IMR-90 (cell line): Measurements from ENCODE around the gene CENPF. TPM values are rescaled to one million over a fixed set of nuclear protein-coding genes. Genes with fewer than 3 reads are reported as not detected.

Source experiments
- ATAC-seq: fragments of 200-7000 bp; cut with Tn5 transposase; 2 replicates; pipeline ENCODE4 v1.9.1; 2020; ENCODE audit warnings: low read depth, mild to moderate bottlenecking, moderate library complexity
- BruUV-seq: library from RNA; stranded (reverse); fragments of 400-500 nt; replicated peaks from 2 replicates; lab custom pipeline; 2021; lab: Mats Ljungman, UMichigan
- CTCF ChIA-PET: fragments of 300-600 bp; formaldehyde crosslinking; extraction: SDS; loops from one replicate; lab custom pipeline; 2021; ENCODE audit warnings: antibody characterized with exemption; lab: Yijun Ruan, JAX
- POLR2A ChIA-PET: fragments of 300-600 bp; sonication (Branson Sonifier 250); formaldehyde crosslinking; loops from one replicate; lab custom pipeline; 2022; ENCODE audit warnings: antibody characterized with exemption; ENCODE audit not compliant: unreplicated experiment; lab: Charles Lee
- DNase-seq: peaks from one replicate; pipeline ENCODE4 v3.0.0; 2013
- H2AFZ ChIP-seq: replicated peaks from 2 replicates; pipeline ENCODE3; 2013; ENCODE audit warnings: low read length, mild to moderate bottlenecking; ENCODE audit not compliant: poor library complexity
- H2AK5ac ChIP-seq: 2 replicates; pipeline ENCODE4 v1.6.1; 2013; ENCODE audit warnings: low read depth, low read length, inconsistent platforms
- H2AK9ac ChIP-seq: replicated peaks from 2 replicates; pipeline ENCODE3; 2013; ENCODE audit warnings: mild to moderate bottlenecking, low read depth, low read length, moderate library complexity; ENCODE audit not compliant: poor library complexity
- H2BK120ac ChIP-seq: 2 replicates; pipeline ENCODE4 v1.6.1; 2013; ENCODE audit warnings: low read depth, low read length, inconsistent platforms
- H2BK15ac ChIP-seq: 3 replicates; pipeline ENCODE4 v1.6.1; 2013; ENCODE audit warnings: low read depth, low read length, inconsistent platforms
- H2BK20ac ChIP-seq: 2 replicates; pipeline ENCODE4 v1.6.1; 2013; ENCODE audit warnings: low read depth, mild to moderate bottlenecking, inconsistent platforms, low read length, moderate library complexity
- H2BK5ac ChIP-seq: 2 replicates; pipeline ENCODE4 v1.6.1; 2013; ENCODE audit warnings: mild to moderate bottlenecking, low read depth, low read length, inconsistent platforms; ENCODE audit not compliant: poor library complexity, severe bottlenecking
- H3K14ac ChIP-seq: replicated peaks from 2 replicates; pipeline ENCODE4 v1.6.1; 2013; ENCODE audit warnings: low read depth, low read length, inconsistent platforms
- H3K18ac ChIP-seq: 2 replicates; pipeline ENCODE4 v1.6.1; 2013; ENCODE audit warnings: low read depth, low read length, control low read depth
- H3K23ac ChIP-seq: 2 replicates; pipeline ENCODE4 v1.6.1; 2013; ENCODE audit warnings: low read depth, low read length, inconsistent platforms
- H3K27ac ChIP-seq: 2 replicates; pipeline ENCODE4 v1.5.1; 2013; ENCODE audit warnings: mild to moderate bottlenecking, control low read depth, low read length; ENCODE audit not compliant: insufficient read depth
- H3K27me3 ChIP-seq: 2 replicates; pipeline ENCODE4 v1.6.1; 2013; ENCODE audit warnings: low read length; ENCODE audit not compliant: control insufficient read depth, insufficient read depth
- H3K36me3 ChIP-seq: 2 replicates; pipeline ENCODE4 v1.6.1; 2013; ENCODE audit warnings: low read length, mixed read lengths; ENCODE audit not compliant: control insufficient read depth, insufficient read depth
- H3K4ac ChIP-seq: 2 replicates; pipeline ENCODE4 v1.6.1; 2013; ENCODE audit warnings: low read depth, low read length, inconsistent platforms
- H3K4me1 ChIP-seq: 2 replicates; pipeline ENCODE4 v1.6.1; 2013; ENCODE audit warnings: low read length, mixed read lengths; ENCODE audit not compliant: control insufficient read depth, insufficient read depth
- H3K4me2 ChIP-seq: 2 replicates; pipeline ENCODE4 v1.6.1; 2013; ENCODE audit warnings: low read depth, mild to moderate bottlenecking, control low read depth, low read length, moderate library complexity
- H3K4me3 ChIP-seq: 2 replicates; pipeline ENCODE4 v1.5.1; 2013; ENCODE audit warnings: low read depth, mild to moderate bottlenecking, control low read depth, low read length, moderate library complexity; ENCODE audit not compliant: insufficient read depth
- H3K56ac ChIP-seq: 2 replicates; pipeline ENCODE4 v1.6.1; 2013; ENCODE audit warnings: low read length, inconsistent platforms; ENCODE audit not compliant: insufficient read depth; ENCODE audit errors: extremely low read depth
- H3K79me1 ChIP-seq, 2 experiments: 2 replicates each; pipeline ENCODE4 v1.6.1; 2013; ENCODE audit warnings: low read length in 2 of 2, inconsistent platforms in 1 of 2, low read depth in 1 of 2
- H3K9ac ChIP-seq: 2 replicates; pipeline ENCODE4 v1.6.1; 2013; ENCODE audit warnings: low read depth, low read length, control low read depth
- H3K9me1 ChIP-seq: 2 replicates; pipeline ENCODE4 v1.6.1; 2013; ENCODE audit warnings: low read length, inconsistent platforms; ENCODE audit not compliant: insufficient read depth
- H3K9me3 ChIP-seq: 2 replicates; pipeline ENCODE4 v1.6.1; 2013; ENCODE audit warnings: low read length; ENCODE audit not compliant: control insufficient read depth, insufficient read depth
- H4K20me1 ChIP-seq: 2 replicates; pipeline ENCODE4 v1.6.1; 2013; ENCODE audit warnings: low read length, inconsistent platforms; ENCODE audit not compliant: insufficient read depth
- H4K5ac ChIP-seq: 2 replicates; pipeline ENCODE4 v1.6.1; 2013; ENCODE audit warnings: mild to moderate bottlenecking, low read depth, low read length, control low read depth
- H4K8ac ChIP-seq, 2 experiments: 2 replicates each; pipeline ENCODE4 v1.6.1; 2013; ENCODE audit warnings: low read depth in 2 of 2, low read length in 2 of 2, control low read depth in 1 of 2, inconsistent platforms in 1 of 2
- H4K91ac ChIP-seq: 2 replicates; pipeline ENCODE4 v1.6.1; 2013; ENCODE audit warnings: low read depth, low read length, inconsistent platforms; ENCODE audit not compliant: insufficient read depth
- CHD1 ChIP-seq: IDR thresholded peaks from 2 replicates; pipeline ENCODE4 v1.6.1; 2012; ENCODE audit warnings: low read depth, low read length, improper control_type of control experiment
- FOS ChIP-seq: fragments of 150-350 bp; IDR thresholded peaks from 2 replicates; pipeline ENCODE4 v1.6.1; 2016; ENCODE audit warnings: low read depth, low read length
- MAFK ChIP-seq: IDR thresholded peaks from 2 replicates; pipeline ENCODE4 v1.6.1; 2012; ENCODE audit warnings: low read depth, low read length, improper control_type of control experiment
- MAZ ChIP-seq: IDR thresholded peaks from 2 replicates; pipeline ENCODE4 v1.6.1; 2012; ENCODE audit warnings: low read depth, mild to moderate bottlenecking, low read length, improper control_type of control experiment, moderate library complexity, borderline replicate concordance
- MXI1 ChIP-seq: IDR thresholded peaks from 2 replicates; pipeline ENCODE4 v1.6.1; 2012; ENCODE audit warnings: low read depth, mild to moderate bottlenecking, low read length, moderate library complexity, borderline replicate concordance
- RCOR1 ChIP-seq: IDR thresholded peaks from 2 replicates; pipeline ENCODE4 v1.6.1; 2012; ENCODE audit warnings: mild to moderate bottlenecking, low read length, improper control_type of control experiment; ENCODE audit not compliant: insufficient replicate concordance
- WGBS, 2 experiments: methylation state at CpG; one replicate each; pipeline versions ENCODE4 v1.1.5 to v1.1.7; 2013; ENCODE audit warnings: missing lambda C conversion rate in 2 of 2; ENCODE audit not compliant: insufficient read length in 1 of 2; ENCODE audit errors: extremely low coverage in 2 of 2; 5-methylcytosine and 5-hydroxymethylcytosine counted together
- dilution Hi-C: fragments of 300-500 bp; cut with HindIII; formaldehyde crosslinking; loops from one replicate; pipeline ENCODE4 v1.14.3; 2018; ENCODE audit warnings: low sequenced_read_pairs; ENCODE audit not compliant: unreplicated experiment
- in situ Hi-C: fragments of 300-500 bp; cut with MboI; formaldehyde crosslinking; loops from 3 replicates; pipeline ENCODE4 v1.14.3; 2019; ENCODE audit warnings: low sequenced_read_pairs, inconsistent platforms, mixed read lengths
- intact Hi-C: fragments of 100-400 bp; cut with micrococcal nuclease; formaldehyde crosslinking; loops from 2 replicates; pipeline ENCODE4 v1.10.0; 2022
- polyA plus RNA-seq, 3 experiments: library from polyadenylated mRNA; depleted of rRNA; stranded (reverse); fragments of >200 nt; gene quantifications; 2 replicates each; pipeline ENCODE4 v1.2.3, GENCODE V29; 2012; ENCODE audit warnings: low replicate concordance in 1 of 3
- total RNA-seq: library from RNA; depleted of rRNA; stranded (reverse); fragments of >200 nt; gene quantifications from 2 replicates; pipeline ENCODE4 v1.2.3, GENCODE V29; 2012
- TF ChIP-seq, protein P1 (sequence below): fragments of 150-350 bp; IDR thresholded peaks from 2 replicates; pipeline ENCODE4 v1.6.1; 2017; ENCODE audit warnings: mild to moderate bottlenecking, antibody characterized with exemption, low read length, low read depth
- TF ChIP-seq, protein P2 (sequence below): conservative IDR thresholded peaks from 2 replicates; pipeline ENCODE4 v1.5.1; 2012; ENCODE audit warnings: mild to moderate bottlenecking, low read depth, low read length, improper control_type of control experiment

CENPF gene
- total and polyA plus RNA-seq, 2 of the 4 experiments (the other 2 are of a cell fraction) = 20.9 to 51.8 TPM

- Histone ChIP-seq H3K9ac (no peak overlapping the region), H4K8ac (peak overlapping the region in 1 of 2 experiments; percentile 94; a peak in 3 of 4 replicates), H3K27ac (no peak overlapping the region), H3K27me3 (no peaks in the 10 kb centered on the region), H3K4me1 (peaks cover 4% of the 10 kb centered on the region; the same call in 1 of the 2 replicates), H3K36me3 (no peaks in the 10 kb centered on the region), H3K4me2 (no peak overlapping the region), H3K9me1 (no peaks in the 10 kb centered on the region), H2AK5ac (no peak overlapping the region), H4K5ac (no peak overlapping the region), H2BK5ac (peak overlapping the region; percentile 93), H4K91ac (0 out of 2 replicates have a peak overlapping the region, but pooled peaks have one; percentile 6), H3K4me3 (no peak overlapping the region), H2BK120ac (peak overlapping the region; percentile 79; the same call in 1 of the 2 replicates), H3K9me3 (no peaks in the 10 kb centered on the region), H3K23ac (0 out of 2 replicates have a peak overlapping the region, but pooled peaks have one; percentile 2), H2AFZ (peak overlapping the region; percentile 86), H3K4ac (peak overlapping the region; percentile 69; the same call in 1 of the 2 replicates), H4K20me1 (no peaks in the 10 kb centered on the region), H2AK9ac (no peak overlapping the region), H3K14ac (peak overlapping the region; percentile 90; the same call in 1 of the 2 replicates), H3K56ac (no peak overlapping the region), H3K79me1 (no peaks in the 10 kb centered on the region), H2BK20ac (0 out of 2 replicates have a peak overlapping the region, but pooled peaks have one; percentile 61), H3K18ac (peak overlapping the region; percentile 36; the same call in 1 of the 2 replicates), H2BK15ac (no peak overlapping the region; the same call in 2 of the 3 replicates)
- ChIA-PET CTCF (interaction anchor here (1.3 to 1.7 kb wide), 2 partner anchors 11 to 23 kb away, joined by 4 read pairs; no protein-coding TSS in a partner anchor), POLR2A (no interaction called here)
- TF ChIP-seq, protein P1, sequence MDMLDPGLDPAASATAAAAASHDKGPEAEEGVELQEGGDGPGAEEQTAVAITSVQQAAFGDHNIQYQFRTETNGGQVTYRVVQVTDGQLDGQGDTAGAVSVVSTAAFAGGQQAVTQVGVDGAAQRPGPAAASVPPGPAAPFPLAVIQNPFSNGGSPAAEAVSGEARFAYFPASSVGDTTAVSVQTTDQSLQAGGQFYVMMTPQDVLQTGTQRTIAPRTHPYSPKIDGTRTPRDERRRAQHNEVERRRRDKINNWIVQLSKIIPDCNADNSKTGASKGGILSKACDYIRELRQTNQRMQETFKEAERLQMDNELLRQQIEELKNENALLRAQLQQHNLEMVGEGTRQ = no peak
- TF ChIP-seq RCOR1 (no peak), CHD1 (no peak), MAFK (no peak), MXI1 (no peak), MAZ (no peak), FOS (0 out of 2 replicates have a peak, but pooled peaks have one; percentile 36)
- TF ChIP-seq, protein P2, sequence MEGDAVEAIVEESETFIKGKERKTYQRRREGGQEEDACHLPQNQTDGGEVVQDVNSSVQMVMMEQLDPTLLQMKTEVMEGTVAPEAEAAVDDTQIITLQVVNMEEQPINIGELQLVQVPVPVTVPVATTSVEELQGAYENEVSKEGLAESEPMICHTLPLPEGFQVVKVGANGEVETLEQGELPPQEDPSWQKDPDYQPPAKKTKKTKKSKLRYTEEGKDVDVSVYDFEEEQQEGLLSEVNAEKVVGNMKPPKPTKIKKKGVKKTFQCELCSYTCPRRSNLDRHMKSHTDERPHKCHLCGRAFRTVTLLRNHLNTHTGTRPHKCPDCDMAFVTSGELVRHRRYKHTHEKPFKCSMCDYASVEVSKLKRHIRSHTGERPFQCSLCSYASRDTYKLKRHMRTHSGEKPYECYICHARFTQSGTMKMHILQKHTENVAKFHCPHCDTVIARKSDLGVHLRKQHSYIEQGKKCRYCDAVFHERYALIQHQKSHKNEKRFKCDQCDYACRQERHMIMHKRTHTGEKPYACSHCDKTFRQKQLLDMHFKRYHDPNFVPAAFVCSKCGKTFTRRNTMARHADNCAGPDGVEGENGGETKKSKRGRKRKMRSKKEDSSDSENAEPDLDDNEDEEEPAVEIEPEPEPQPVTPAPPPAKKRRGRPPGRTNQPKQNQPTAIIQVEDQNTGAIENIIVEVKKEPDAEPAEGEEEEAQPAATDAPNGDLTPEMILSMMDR = no peak
- no TSS peak for BruUV-seq
- in situ Hi-C loops (no loop called here), dilution Hi-C loops (no loop called here), intact Hi-C loops (no loop called here)
- peak; percentile 73 for DNase-seq
- ATAC-seq = peak; percentile 75
- no CpG with 5 or more reads among the region's 1 CpG for WGBS, 2 experiments
Observed at GRCh38 chr1:214708321-214708955, 105.4 kb downstream of the CENPF start.
